Fibroblast of mammary gland (primary cell): Measurements from ENCODE around the gene TYMP.

Source experiments
- DNase-seq: peaks from one replicate; pipeline ENCODE4 v3.0.0-alpha.2; 2010; ENCODE audit warnings: low read depth
- H3K4me3 ChIP-seq: 2 replicates; pipeline ENCODE4 v1.5.1; 2011; ENCODE audit warnings: low read depth, mild to moderate bottlenecking, low read length, moderate library complexity; ENCODE audit not compliant: control insufficient read depth
- CTCF ChIP-seq: conservative IDR thresholded peaks from 2 replicates; pipeline ENCODE4 v1.5.1; 2011; ENCODE audit warnings: low read depth, low read length, inconsistent platforms; ENCODE audit not compliant: control insufficient read depth, insufficient read depth

Gene TYMP

GRCh38 chr22:50530877-50531545 is 1.2 kb upstream of the TYMP start:
- TF ChIP-seq CTCF = no peak
- DNase-seq = peak; percentile 86
- peak overlapping the region; percentile 55 for H3K4me3 ChIP-seq

- no peak for TF ChIP-seq CTCF
- H3K4me3 ChIP-seq = peak overlapping the region; percentile 55
- DNase-seq = no peak
Observed at GRCh38 chr22:50530580-50530876, 716 bp upstream of the TYMP start.

- H3K4me3 ChIP-seq = peak overlapping the region; percentile 52
- no peak for TF ChIP-seq CTCF
- no peak for DNase-seq
Observed at GRCh38 chr22:50529416-50529896, 356 bp downstream of the TYMP start.

- H3K4me3 ChIP-seq = peak overlapping the region; percentile 52
- TF ChIP-seq CTCF = no peak
- DNase-seq = no peak
Observed at GRCh38 chr22:50528682-50529415, 963 bp downstream of the TYMP start.

GRCh38 chr22:50527921-50528681 is 1.7 kb downstream of the TYMP start:
- no peak overlapping the region for H3K4me3 ChIP-seq
- no peak for TF ChIP-seq CTCF
- DNase-seq = no peak

GRCh38 chr22:50526834-50527801 is 2.7 kb downstream of the TYMP start:
- peak; percentile 50 for DNase-seq
- H3K4me3 ChIP-seq = peak overlapping the region; percentile 48
- no peak for TF ChIP-seq CTCF
